Endothelial cell (in vitro differentiated cells): ENCODE measurements around the gene SYT17. TPM values are rescaled to one million over a fixed set of nuclear protein-coding genes. Genes with fewer than 3 reads are reported as not detected.

Experiments used
- DNase-seq: peaks from one replicate; pipeline ENCODE4 v3.0.0; 2021; ENCODE audit warnings: low spot score
- H3K27ac Mint-ChIP-seq: one replicate; pipeline ENCODE4 v1.8.0; 2021; ENCODE audit warnings: mixed read lengths, inconsistent platforms; ENCODE audit not compliant: unreplicated experiment
- H3K27me3 Mint-ChIP-seq: one replicate; pipeline ENCODE4 v1.8.0; 2021; ENCODE audit warnings: mild to moderate bottlenecking, moderate library complexity, mixed read lengths, inconsistent platforms; ENCODE audit not compliant: unreplicated experiment
- H3K36me3 Mint-ChIP-seq: one replicate; pipeline ENCODE4 v1.8.0; 2021; ENCODE audit warnings: mild to moderate bottlenecking, low read depth, mixed read lengths, inconsistent platforms; ENCODE audit not compliant: unreplicated experiment
- H3K4me1 Mint-ChIP-seq: one replicate; pipeline ENCODE4 v1.8.0; 2021; ENCODE audit warnings: mild to moderate bottlenecking, mixed read lengths, inconsistent platforms; ENCODE audit not compliant: unreplicated experiment
- H3K4me3 Mint-ChIP-seq: one replicate; pipeline ENCODE4 v1.8.0; 2021; ENCODE audit warnings: mild to moderate bottlenecking, mixed read lengths, inconsistent platforms; ENCODE audit not compliant: unreplicated experiment
- H3K9me3 Mint-ChIP-seq: one replicate; pipeline ENCODE4 v1.8.0; 2021; ENCODE audit warnings: mixed read lengths, inconsistent platforms; ENCODE audit not compliant: unreplicated experiment
- total RNA-seq: library from RNA; stranded (reverse); fragmentation: NEBNext Ultra II Directional; extraction: Animal tissue kit (Norgen Biotek cat#: 25700); gene quantifications from one replicate; pipeline ENCODE4 v1.2.1, GENCODE V29; 2021; ENCODE audit not compliant: unreplicated experiment
- TF ChIP-seq, protein P1 (sequence below): fragments of 200-600 bp; sonication (generic); IDR thresholded peaks from one replicate; pipeline ENCODE4 v1.5.0; 2021; ENCODE audit warnings: antibody characterized with exemption; ENCODE audit not compliant: unreplicated experiment

Gene SYT17
- total RNA-seq, 1 donor from 2014 or later, result 16.4 TPM

GRCh38 chr16:19130852-19131824, 36.9 kb upstream of the SYT17 start:
- Mint-ChIP-seq H3K4me1 (peaks cover 46% of the 10 kb centered on the region), H3K9me3 (no peaks in the 10 kb centered on the region), H3K27me3 (peaks cover 12% of the 10 kb centered on the region), H3K36me3 (peaks cover 4% of the 10 kb centered on the region), H3K4me3 (peak overlapping the region; percentile 49), H3K27ac (peak overlapping the region; percentile 100)
- peak; percentile 16 for DNase-seq
- TF ChIP-seq, protein P1, sequence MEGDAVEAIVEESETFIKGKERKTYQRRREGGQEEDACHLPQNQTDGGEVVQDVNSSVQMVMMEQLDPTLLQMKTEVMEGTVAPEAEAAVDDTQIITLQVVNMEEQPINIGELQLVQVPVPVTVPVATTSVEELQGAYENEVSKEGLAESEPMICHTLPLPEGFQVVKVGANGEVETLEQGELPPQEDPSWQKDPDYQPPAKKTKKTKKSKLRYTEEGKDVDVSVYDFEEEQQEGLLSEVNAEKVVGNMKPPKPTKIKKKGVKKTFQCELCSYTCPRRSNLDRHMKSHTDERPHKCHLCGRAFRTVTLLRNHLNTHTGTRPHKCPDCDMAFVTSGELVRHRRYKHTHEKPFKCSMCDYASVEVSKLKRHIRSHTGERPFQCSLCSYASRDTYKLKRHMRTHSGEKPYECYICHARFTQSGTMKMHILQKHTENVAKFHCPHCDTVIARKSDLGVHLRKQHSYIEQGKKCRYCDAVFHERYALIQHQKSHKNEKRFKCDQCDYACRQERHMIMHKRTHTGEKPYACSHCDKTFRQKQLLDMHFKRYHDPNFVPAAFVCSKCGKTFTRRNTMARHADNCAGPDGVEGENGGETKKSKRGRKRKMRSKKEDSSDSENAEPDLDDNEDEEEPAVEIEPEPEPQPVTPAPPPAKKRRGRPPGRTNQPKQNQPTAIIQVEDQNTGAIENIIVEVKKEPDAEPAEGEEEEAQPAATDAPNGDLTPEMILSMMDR, result no peak

DNA sequence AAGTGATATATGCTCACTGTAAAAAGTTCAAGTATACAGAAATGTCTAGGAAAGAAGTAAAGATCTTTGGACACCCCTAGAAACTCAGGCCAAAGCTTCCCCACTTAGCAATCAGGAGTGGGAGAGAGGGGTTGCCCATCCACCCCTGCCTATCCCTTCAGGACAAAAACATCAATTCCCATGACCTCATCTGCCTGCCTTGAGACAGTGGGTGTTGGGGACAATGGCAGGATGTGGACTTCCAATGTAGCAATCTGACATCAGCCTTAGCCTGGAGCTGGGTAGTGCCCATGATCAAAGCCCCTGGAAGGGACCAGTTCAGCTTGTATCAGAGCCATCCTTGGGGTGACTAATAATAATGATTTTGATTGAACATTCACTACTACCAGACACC, 36.2 kb upstream of the SYT17 start:
- Mint-ChIP-seq H3K36me3 (peaks cover 4% of the 10 kb centered on the region), H3K9me3 (no peaks in the 10 kb centered on the region), H3K27ac (peak overlapping the region; percentile 100), H3K4me1 (peaks cover 51% of the 10 kb centered on the region), H3K27me3 (peaks cover 12% of the 10 kb centered on the region), H3K4me3 (no peak overlapping the region)
- DNase-seq, result peak; percentile 45
- TF ChIP-seq, protein P1, result no peak

DNA sequence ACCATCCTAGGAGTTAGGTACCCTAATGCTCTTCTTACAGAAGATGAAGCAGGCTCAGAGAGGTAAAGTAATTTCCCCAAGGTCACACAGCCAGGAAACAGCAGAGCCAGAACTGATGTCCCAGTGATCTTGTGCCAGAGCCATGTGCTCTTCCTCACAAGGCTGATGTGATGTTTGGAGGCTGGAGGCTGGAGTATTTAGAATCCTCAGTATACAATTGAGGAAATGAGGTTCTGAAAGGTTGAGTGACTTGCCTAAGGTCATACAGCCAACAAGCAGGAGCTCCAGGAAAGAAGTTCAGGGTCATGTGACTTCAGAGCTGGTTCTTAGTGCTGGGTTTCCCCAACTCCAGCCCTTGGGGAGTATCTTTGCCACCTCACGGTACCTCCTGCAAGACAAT, 35.8 kb upstream of the SYT17 start:
- peaks cover 55% of the 10 kb centered on the region for H3K4me1 Mint-ChIP-seq
- peaks cover 4% of the 10 kb centered on the region for H3K36me3 Mint-ChIP-seq
- H3K4me3 Mint-ChIP-seq, result no peak overlapping the region
- DNase-seq, result no peak
- peaks cover 12% of the 10 kb centered on the region for H3K27me3 Mint-ChIP-seq
- H3K27ac Mint-ChIP-seq, result peak overlapping the region; percentile 100
- TF ChIP-seq, protein P1, result no peak
- H3K9me3 Mint-ChIP-seq, result no peaks in the 10 kb centered on the region

GRCh38 chr16:19132898-19133297, 35.1 kb upstream of the SYT17 start:
- peaks cover 8% of the 10 kb centered on the region for H3K27me3 Mint-ChIP-seq
- no peak overlapping the region for H3K4me3 Mint-ChIP-seq
- TF ChIP-seq, protein P1, result no peak
- DNase-seq, result no peak
- peaks cover 60% of the 10 kb centered on the region for H3K4me1 Mint-ChIP-seq
- peaks cover 4% of the 10 kb centered on the region for H3K36me3 Mint-ChIP-seq
- no peaks in the 10 kb centered on the region for H3K9me3 Mint-ChIP-seq
- peak overlapping the region; percentile 100 for H3K27ac Mint-ChIP-seq

GRCh38 chr16:19133600-19133999, 34.4 kb upstream of the SYT17 start:
- TF ChIP-seq, protein P1, result no peak
- H3K4me1 Mint-ChIP-seq, result peaks cover 65% of the 10 kb centered on the region

More at GRCh38 chr16:19133600-19133999, 34.4 kb upstream of the SYT17 start:
- H3K4me3 Mint-ChIP-seq, result no peak overlapping the region
- no peak for DNase-seq
- peak overlapping the region; percentile 100 for H3K27ac Mint-ChIP-seq
- H3K36me3 Mint-ChIP-seq, result peaks cover 4% of the 10 kb centered on the region
- no peaks in the 10 kb centered on the region for H3K9me3 Mint-ChIP-seq
- peaks cover 8% of the 10 kb centered on the region for H3K27me3 Mint-ChIP-seq
